Peyer's patch (tissue), 4 donors: Measurements from ENCODE around the gene LRP4. TPM values are rescaled to one million over a fixed set of nuclear protein-coding genes. Genes with fewer than 3 reads are reported as not detected.

ENCODE experiments used
- DNase-seq, 3 donors: peaks; one replicate each; pipeline ENCODE4 v3.0.0-alpha.2; 2017 to 2019
- H3K27ac ChIP-seq, 4 donors: fragments of 200-600 bp; sonication (generic); one replicate each; pipeline ENCODE4 v1.5.1; 2016 to 2019
- H3K27me3 ChIP-seq, 2 donors: fragments of 200-600 bp; sonication (generic); one replicate each; pipeline ENCODE4 v1.5.1; 2019
- H3K36me3 ChIP-seq, 3 donors: fragments of 200-600 bp; sonication (generic); one replicate each; pipeline ENCODE4 v1.5.1; 2016 to 2019
- H3K4me1 ChIP-seq, 4 donors: fragments of 200-600 bp; sonication (generic); one replicate each; pipeline ENCODE4 v1.5.1; 2016 to 2019
- H3K4me3 ChIP-seq, 4 donors: fragments of 200-600 bp; sonication (generic); 1 replicate in 3 of 4; 2 replicates in 1 of 4; pipeline ENCODE4 v1.5.1; 2016 to 2019; ENCODE audit warnings: mild to moderate bottlenecking in 1 of 4
- H3K9me3 ChIP-seq, 4 donors: fragments of 200-600 bp; sonication (generic); one replicate each; pipeline ENCODE4 v1.5.1; 2016 to 2019; ENCODE audit warnings: mild to moderate bottlenecking in 1 of 4
- CTCF ChIP-seq, 6 experiments: fragments of 450-650 bp in 4 of 6; fragments of 200-600 bp in 2 of 6; sonication (generic) in 1 of 6; IDR thresholded peaks; one replicate each; pipeline ENCODE4 v1.5.1; 2017 to 2019; ENCODE audit warnings: antibody characterized with exemption in 6 of 6, mild to moderate bottlenecking in 3 of 6, moderate library complexity in 1 of 6
- POLR2A ChIP-seq, 2 donors: fragments of 450-650 bp; IDR thresholded peaks; one replicate each; pipeline ENCODE4 v1.5.1; 2017; ENCODE audit warnings: antibody characterized with exemption in 2 of 2, mild to moderate bottlenecking in 2 of 2, moderate library complexity in 2 of 2
- total RNA-seq, 4 donors: library from RNA; depleted of rRNA; stranded (reverse); fragments of >200 nt; gene quantifications; one replicate each; pipeline ENCODE4 v1.1.0, GENCODE V29; 2016

LRP4 gene
- total RNA-seq, 4 donors from 2014 or later, result 37.1 to 62.5 (median 44.4) TPM

GRCh38 chr11:46948378-46949131 is 30.2 kb upstream of the LRP4 start:
- no peaks in the 10 kb centered on the region for H3K9me3 ChIP-seq

GRCh38 chr11:46947399-46948077 is 29.2 kb upstream of the LRP4 start:
- H3K27me3 ChIP-seq, result no peaks in the 10 kb centered on the region
- no peaks in the 10 kb centered on the region for H3K36me3 ChIP-seq
- no peak for DNase-seq
- peaks cover 0 to 19% (median 0%) of the 10 kb centered on the region in 4 donors for H3K4me1 ChIP-seq
- no peak overlapping the region for H3K4me3 ChIP-seq
- H3K27ac ChIP-seq, result peak overlapping the region in 1 of 4 donors; percentile 17
- TF ChIP-seq POLR2A (IDR thresholded peaks at IDR 0.05), result no peak
- TF ChIP-seq CTCF (IDR thresholded peaks at IDR 0.05), result no peak
- no peaks in the 10 kb centered on the region for H3K9me3 ChIP-seq

More at GRCh38 chr11:46948378-46949131, 30.2 kb upstream of the LRP4 start:
- TF ChIP-seq POLR2A (IDR thresholded peaks at IDR 0.05) (no peak), CTCF (IDR thresholded peaks at IDR 0.05) (no peak)
- Histone ChIP-seq H3K4me3 (no peak overlapping the region), H3K36me3 (no peaks in the 10 kb centered on the region), H3K4me1 (peaks cover 0 to 15% (median 0%) of the 10 kb centered on the region in 4 donors), H3K27ac (peak overlapping the region in 1 of 4 donors; percentile 40), H3K27me3 (no peaks in the 10 kb centered on the region)
- no peak for DNase-seq

GRCh38 chr11:46944356-46945075 is 26.2 kb upstream of the LRP4 start:
- no peaks in the 10 kb centered on the region for H3K27me3 ChIP-seq
- TF ChIP-seq CTCF (IDR thresholded peaks at IDR 0.05) (no peak), POLR2A (IDR thresholded peaks at IDR 0.05) (no peak)
- H3K9me3 ChIP-seq, result no peaks in the 10 kb centered on the region
- H3K4me1 ChIP-seq, result peaks cover 0 to 19% (median 0%) of the 10 kb centered on the region in 4 donors
- H3K4me3 ChIP-seq, result no peak overlapping the region
- no peak for DNase-seq
- no peaks in the 10 kb centered on the region for H3K36me3 ChIP-seq
- H3K27ac ChIP-seq, result no peak overlapping the region

GRCh38 chr11:46942172-46942571 is 23.8 kb upstream of the LRP4 start:
- H3K4me3 ChIP-seq, result no peak overlapping the region
- peak in 1 of 3 donors; percentile 56 for DNase-seq
- H3K27ac ChIP-seq, result peak overlapping the region in 3 of 4 donors; percentile 10 to 67 (median 58)
- peaks cover 0 to 12% (median 0%) of the 10 kb centered on the region in 4 donors for H3K4me1 ChIP-seq
- TF ChIP-seq POLR2A (IDR thresholded peaks at IDR 0.05) (no peak), CTCF (IDR thresholded peaks at IDR 0.05) (no peak)
- H3K9me3 ChIP-seq, result no peaks in the 10 kb centered on the region
- no peaks in the 10 kb centered on the region for H3K27me3 ChIP-seq
- H3K36me3 ChIP-seq, result no peaks in the 10 kb centered on the region
